HPDE6-E6E7 (cell line): ENCODE data around the gene RSPH3.

Experiments
- DNase-seq: peaks from one replicate; pipeline ENCODE4 v3.0.0; 2011; ENCODE audit warnings: missing footprints; ENCODE audit errors: extremely low spot score

RSPH3 gene

GRCh38 chr6:158933079-158933595, 66.9 kb downstream of the RSPH3 start:
- DNase-seq, result no peak

- no peak for DNase-seq
These were observed 71.9 kb downstream of the RSPH3 start for GRCh38 chr6:158928068-158928467.

GRCh38 chr6:158926414-158926813, 73.6 kb downstream of the RSPH3 start:
- peak; percentile 29 for DNase-seq

- no peak for DNase-seq
These were observed 75.2 kb downstream of the RSPH3 start for GRCh38 chr6:158924499-158925455.

- DNase-seq, result no peak
These were observed 76.0 kb downstream of the RSPH3 start for GRCh38 chr6:158923805-158924498.
